ENCODE results near the gene CKAP5. TPM values are rescaled to one million over a fixed set of nuclear protein-coding genes. Genes with fewer than 3 reads are reported as not detected.
"Not testable (repeated sequence)": the region's sequence is repeated elsewhere in the genome, so short reads cannot be mapped to it uniquely, and the experiment has no call there.

The CKAP5 gene
- total and polyA plus RNA-seq, 2 donors (not counting 1 experiment from before 2014, with no cell fraction given): 64.7 to 111 TPM

DNA sequence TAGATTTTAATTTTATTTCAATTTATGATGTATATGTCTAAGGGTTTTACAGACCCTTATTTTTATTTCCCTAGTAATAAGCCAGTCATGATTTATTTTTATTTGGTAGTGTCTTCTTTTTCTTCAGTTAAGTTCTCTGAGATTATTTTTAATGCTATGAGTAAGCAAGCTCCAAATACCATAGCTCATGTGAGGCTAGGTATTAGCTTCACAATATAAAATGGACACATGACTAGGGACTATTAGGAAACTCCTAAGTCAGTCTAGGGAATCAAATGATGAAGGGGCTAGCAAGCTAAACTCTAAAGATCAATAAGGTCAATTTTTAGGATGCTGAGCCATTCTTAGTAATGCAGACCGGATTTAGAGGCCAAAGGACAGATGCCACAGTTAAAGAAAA, 45.9 kb downstream of the CKAP5 start:
- Histone ChIP-seq H3K4me2 (ENCODE audit: extremely low read depth, insufficient read depth, low read length) (no peak overlapping the region), H3K9ac (ENCODE audit: insufficient read depth, low read length) (no peak overlapping the region), H3K36me3 (ENCODE audit: control insufficient read depth, insufficient read depth, low read length) (peaks cover 5% of the 10 kb centered on the region), H2AFZ (ENCODE audit: low read length) (no peak overlapping the region), H4K20me1 (ENCODE audit: control insufficient read depth, extremely low read depth, insufficient read depth, low read length) (no peaks in the 10 kb centered on the region), H3K9me3 (ENCODE audit: control insufficient read depth, insufficient read depth, low read depth, low read length) (no peaks in the 10 kb centered on the region), H3K4me1 (ENCODE audit: control insufficient read depth, extremely low read depth, insufficient read depth, low read length) (no peaks in the 10 kb centered on the region), H3K27ac (ENCODE audit: insufficient read depth, low read length) (no peak overlapping the region), H3K27me3 (ENCODE audit: control insufficient read depth, insufficient read depth, low read length) (no peaks in the 10 kb centered on the region), H3K4me3 (replicated peaks in 1 of 4; ENCODE audit: control extremely low read depth in 1 of 4, insufficient read depth in 1 of 4, low read depth in 3 of 4, low read length in 4 of 4) (no peak overlapping the region), H3K79me2 (ENCODE audit: control insufficient read depth, insufficient read depth, low read length) (no peaks in the 10 kb centered on the region)
- no peak for DNase-seq (ENCODE audit: low read depth in 2 of 2)
- TF ChIP-seq, protein P1, sequence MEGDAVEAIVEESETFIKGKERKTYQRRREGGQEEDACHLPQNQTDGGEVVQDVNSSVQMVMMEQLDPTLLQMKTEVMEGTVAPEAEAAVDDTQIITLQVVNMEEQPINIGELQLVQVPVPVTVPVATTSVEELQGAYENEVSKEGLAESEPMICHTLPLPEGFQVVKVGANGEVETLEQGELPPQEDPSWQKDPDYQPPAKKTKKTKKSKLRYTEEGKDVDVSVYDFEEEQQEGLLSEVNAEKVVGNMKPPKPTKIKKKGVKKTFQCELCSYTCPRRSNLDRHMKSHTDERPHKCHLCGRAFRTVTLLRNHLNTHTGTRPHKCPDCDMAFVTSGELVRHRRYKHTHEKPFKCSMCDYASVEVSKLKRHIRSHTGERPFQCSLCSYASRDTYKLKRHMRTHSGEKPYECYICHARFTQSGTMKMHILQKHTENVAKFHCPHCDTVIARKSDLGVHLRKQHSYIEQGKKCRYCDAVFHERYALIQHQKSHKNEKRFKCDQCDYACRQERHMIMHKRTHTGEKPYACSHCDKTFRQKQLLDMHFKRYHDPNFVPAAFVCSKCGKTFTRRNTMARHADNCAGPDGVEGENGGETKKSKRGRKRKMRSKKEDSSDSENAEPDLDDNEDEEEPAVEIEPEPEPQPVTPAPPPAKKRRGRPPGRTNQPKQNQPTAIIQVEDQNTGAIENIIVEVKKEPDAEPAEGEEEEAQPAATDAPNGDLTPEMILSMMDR (conservative IDR thresholded peaks at IDR 0.05 in 1 of 2, IDR thresholded peaks at IDR 0.05 in 1 of 2; ENCODE audit: low read depth in 1 of 2, low read length in 2 of 2): no peak
- TF ChIP-seq EZH2 (IDR thresholded peaks at IDR 0.05; ENCODE audit: low read length, missing control alignments): no peak

DNA sequence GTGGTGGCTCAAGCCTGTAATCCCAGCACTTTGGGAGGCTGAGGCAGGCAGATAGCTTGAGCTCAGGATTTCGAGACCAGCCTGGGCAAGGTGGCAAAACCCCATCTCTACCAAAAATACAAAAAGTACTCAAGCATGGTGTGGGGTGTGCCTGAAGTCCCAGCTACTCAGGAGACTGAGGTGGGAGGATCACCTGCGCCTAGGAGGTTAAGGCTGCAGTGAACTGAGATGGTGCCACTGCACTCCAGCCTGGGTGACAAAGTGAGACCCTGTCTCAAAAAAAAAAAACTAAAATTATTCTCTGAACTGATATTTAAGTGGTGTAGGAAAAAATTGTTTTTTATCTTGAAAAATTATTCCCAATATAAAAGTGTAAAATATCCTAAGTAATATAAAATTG, 46.4 kb downstream of the CKAP5 start:
- not testable (repeated sequence) for H4K20me1 ChIP-seq (ENCODE audit: control insufficient read depth, extremely low read depth, insufficient read depth, low read length); DNase-seq (ENCODE audit: low read depth in 2 of 2); H3K4me2 ChIP-seq (ENCODE audit: extremely low read depth, insufficient read depth, low read length); H3K27ac ChIP-seq (ENCODE audit: insufficient read depth, low read length); H3K9ac ChIP-seq (ENCODE audit: insufficient read depth, low read length); H2AFZ ChIP-seq (ENCODE audit: low read length); H3K9me3 ChIP-seq (ENCODE audit: control insufficient read depth, insufficient read depth, low read depth, low read length); H3K79me2 ChIP-seq (ENCODE audit: control insufficient read depth, insufficient read depth, low read length); H3K27me3 ChIP-seq (ENCODE audit: control insufficient read depth, insufficient read depth, low read length); H3K4me3 ChIP-seq (replicated peaks in 1 of 4; ENCODE audit: control extremely low read depth in 1 of 4, insufficient read depth in 1 of 4, low read depth in 3 of 4, low read length in 4 of 4); H3K4me1 ChIP-seq (ENCODE audit: control insufficient read depth, extremely low read depth, insufficient read depth, low read length); H3K36me3 ChIP-seq (ENCODE audit: control insufficient read depth, insufficient read depth, low read length)

DNA sequence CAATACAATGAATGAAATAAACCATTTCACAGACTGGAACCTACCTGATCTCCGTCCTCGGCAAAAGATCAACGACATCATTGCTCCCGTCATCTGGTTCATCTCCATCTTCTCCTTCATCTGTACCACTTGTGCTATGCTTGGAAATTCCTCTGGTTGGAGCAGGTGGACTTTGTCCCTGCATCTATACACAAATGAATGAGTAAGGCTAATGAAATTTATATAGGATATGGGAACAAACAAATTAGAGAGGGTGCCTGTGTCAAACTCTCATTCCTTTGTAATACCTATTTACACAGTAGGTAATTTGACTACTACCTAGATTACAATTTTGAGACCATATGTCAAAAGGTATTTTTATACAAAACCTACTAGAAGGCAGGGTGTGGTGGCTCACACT, 67.7 kb downstream of the CKAP5 start:
- TF ChIP-seq, protein P1 (conservative IDR thresholded peaks at IDR 0.05 in 1 of 2, IDR thresholded peaks at IDR 0.05 in 1 of 2; ENCODE audit: low read depth in 1 of 2, low read length in 2 of 2): no peak
- no peak for TF ChIP-seq EZH2 (IDR thresholded peaks at IDR 0.05; ENCODE audit: low read length, missing control alignments)
- H3K4me3 ChIP-seq (replicated peaks in 1 of 4; ENCODE audit: control extremely low read depth in 1 of 4, insufficient read depth in 1 of 4, low read depth in 3 of 4, low read length in 4 of 4): no peak overlapping the region
- H3K4me1 ChIP-seq (ENCODE audit: control insufficient read depth, extremely low read depth, insufficient read depth, low read length): no peaks in the 10 kb centered on the region
- H2AFZ ChIP-seq (ENCODE audit: low read length): no peak overlapping the region
- H3K9ac ChIP-seq (ENCODE audit: insufficient read depth, low read length): no peak overlapping the region
- H4K20me1 ChIP-seq (ENCODE audit: control insufficient read depth, extremely low read depth, insufficient read depth, low read length): no peaks in the 10 kb centered on the region
- H3K4me2 ChIP-seq (ENCODE audit: extremely low read depth, insufficient read depth, low read length): no peak overlapping the region
- no peak overlapping the region for H3K27ac ChIP-seq (ENCODE audit: insufficient read depth, low read length)
- DNase-seq (ENCODE audit: low read depth in 2 of 2): no peak
- no peaks in the 10 kb centered on the region for H3K9me3 ChIP-seq (ENCODE audit: control insufficient read depth, insufficient read depth, low read depth, low read length)
- H3K36me3 ChIP-seq (ENCODE audit: control insufficient read depth, insufficient read depth, low read length): peaks cover 11% of the 10 kb centered on the region
- no peaks in the 10 kb centered on the region for H3K27me3 ChIP-seq (ENCODE audit: control insufficient read depth, insufficient read depth, low read length)
- H3K79me2 ChIP-seq (ENCODE audit: control insufficient read depth, insufficient read depth, low read length): no peaks in the 10 kb centered on the region

Measured in fibroblast of lung (primary cell).